ENCODE results near the gene NR6A1.

NR6A1 gene

GRCh38 chr9:124720429-124721108, 50.5 kb downstream of the NR6A1 start:
- no peak for DNase-seq

- DNase-seq, result no peak
Measured at GRCh38 chr9:124718928-124719327, 52.2 kb downstream of the NR6A1 start.

GRCh38 chr9:124717597-124717996, 53.5 kb downstream of the NR6A1 start:
- no peak for DNase-seq

DNA sequence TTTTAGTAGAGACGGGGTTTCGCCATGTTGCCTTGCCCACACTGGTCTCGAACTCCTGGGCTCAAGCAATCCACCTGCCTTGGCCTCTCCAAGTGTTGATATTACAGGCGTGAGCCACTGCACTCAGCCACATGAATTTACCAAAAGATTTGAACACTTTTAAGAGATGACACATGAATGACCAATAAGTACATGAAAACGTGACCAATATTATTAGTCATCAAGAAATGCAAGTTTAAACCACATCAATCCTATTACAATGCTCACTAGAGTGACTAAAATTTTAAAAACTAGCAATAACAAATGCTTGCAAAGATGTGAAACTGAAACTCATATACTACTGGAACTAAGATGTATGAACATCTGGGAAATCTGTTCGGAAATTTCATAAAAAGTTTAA, 54.3 kb downstream of the NR6A1 start:
- no peak for DNase-seq

DNA sequence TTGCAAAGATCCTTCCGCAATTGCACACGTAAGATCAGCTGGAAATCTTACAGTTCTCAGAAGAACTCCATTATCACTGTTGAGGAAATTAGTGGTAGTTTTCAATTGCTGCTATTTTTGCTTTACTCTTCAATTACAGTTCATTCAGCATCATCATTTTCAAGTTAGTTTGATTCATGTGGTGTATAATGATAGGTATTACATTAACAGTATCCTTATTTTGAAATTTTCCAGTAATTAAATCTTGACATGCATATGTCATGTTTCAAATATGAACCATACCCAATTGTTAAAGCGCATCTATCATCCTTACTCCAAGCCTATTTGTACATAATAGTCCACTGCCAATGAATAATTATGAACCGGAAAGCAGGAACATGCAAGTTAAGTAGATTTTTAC, 60.3 kb downstream of the NR6A1 start:
- DNase-seq, result no peak

- DNase-seq, result no peak
Measured at GRCh38 chr9:124709292-124709690, 61.8 kb downstream of the NR6A1 start.

DNA sequence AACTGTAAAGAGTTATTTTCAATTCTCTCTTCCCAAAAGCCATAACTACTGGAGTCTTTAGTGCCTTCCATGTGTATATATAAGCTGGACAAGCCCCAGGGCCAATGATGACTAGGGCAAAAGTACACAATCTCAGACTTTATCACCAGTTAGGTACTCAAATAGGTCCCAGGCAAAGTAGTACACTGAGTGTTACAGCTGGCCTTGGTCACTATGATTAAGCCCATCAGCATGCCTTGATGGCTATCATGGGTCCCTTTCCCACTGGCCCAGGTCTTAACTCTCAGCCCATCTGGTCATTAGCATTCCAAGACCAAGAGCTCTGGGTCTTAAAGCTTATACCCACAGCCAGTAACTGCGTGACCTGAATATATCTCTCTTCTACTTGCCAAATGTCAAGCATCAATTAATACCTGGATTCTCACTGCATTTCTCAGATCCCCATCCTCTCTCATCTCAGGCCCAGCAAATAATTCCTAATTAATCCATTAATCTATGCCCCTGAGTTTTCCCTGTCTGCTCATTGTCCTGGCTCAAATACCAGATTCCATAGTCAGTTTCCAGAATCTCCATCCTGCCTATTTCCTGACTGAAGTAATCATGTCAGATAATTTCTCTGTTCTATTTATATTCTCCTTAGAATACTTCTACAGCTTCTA, 62.3 kb downstream of the NR6A1 start:
- DNase-seq, result no peak

- no peak for DNase-seq
Measured at GRCh38 chr9:124708074-124708473, 63.0 kb downstream of the NR6A1 start.

- no peak for DNase-seq
Measured at GRCh38 chr9:124707666-124708065, 63.4 kb downstream of the NR6A1 start.

DNA sequence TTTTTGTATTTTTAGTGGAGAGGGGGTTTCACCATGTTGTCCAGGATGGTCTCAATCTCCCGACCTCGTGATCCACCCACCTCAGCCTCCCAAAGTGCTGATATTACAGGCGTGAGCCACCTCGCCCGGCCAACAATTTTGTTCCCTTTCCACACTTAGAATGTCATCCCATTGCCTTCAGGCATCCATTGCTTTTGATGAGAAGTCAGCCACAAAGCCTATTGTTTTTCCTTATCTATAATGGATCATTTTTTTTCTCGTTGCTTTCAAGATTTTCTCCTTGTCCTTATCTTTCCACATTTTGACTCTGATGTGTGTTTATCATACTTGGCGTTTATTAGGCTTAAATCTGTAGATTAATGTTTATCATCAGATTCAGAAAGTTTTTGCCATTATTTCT, 64.4 kb downstream of the NR6A1 start:
- no peak for DNase-seq

DNA sequence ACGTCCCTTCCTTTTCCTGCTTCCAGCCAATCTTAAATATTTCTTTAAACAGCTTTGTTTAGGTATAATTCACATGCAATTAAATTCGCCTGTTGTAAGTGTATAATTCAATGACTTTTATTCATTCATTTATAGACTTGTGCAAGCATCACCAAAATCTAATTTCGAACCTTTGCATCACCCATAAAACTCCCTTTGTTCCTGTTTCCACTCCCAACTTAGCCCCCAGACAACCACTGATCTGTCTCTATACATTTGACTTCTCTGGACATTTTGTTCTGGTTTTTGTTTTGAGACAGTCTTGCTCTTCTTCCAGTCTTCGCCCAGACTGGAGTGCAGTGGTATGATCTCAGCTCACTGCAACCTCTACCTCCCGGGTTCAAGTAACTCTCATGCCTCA, 71.5 kb downstream of the NR6A1 start:
- no peak for DNase-seq

- DNase-seq, result no peak
Measured at GRCh38 chr9:124698265-124698664, 72.8 kb downstream of the NR6A1 start.

DNA sequence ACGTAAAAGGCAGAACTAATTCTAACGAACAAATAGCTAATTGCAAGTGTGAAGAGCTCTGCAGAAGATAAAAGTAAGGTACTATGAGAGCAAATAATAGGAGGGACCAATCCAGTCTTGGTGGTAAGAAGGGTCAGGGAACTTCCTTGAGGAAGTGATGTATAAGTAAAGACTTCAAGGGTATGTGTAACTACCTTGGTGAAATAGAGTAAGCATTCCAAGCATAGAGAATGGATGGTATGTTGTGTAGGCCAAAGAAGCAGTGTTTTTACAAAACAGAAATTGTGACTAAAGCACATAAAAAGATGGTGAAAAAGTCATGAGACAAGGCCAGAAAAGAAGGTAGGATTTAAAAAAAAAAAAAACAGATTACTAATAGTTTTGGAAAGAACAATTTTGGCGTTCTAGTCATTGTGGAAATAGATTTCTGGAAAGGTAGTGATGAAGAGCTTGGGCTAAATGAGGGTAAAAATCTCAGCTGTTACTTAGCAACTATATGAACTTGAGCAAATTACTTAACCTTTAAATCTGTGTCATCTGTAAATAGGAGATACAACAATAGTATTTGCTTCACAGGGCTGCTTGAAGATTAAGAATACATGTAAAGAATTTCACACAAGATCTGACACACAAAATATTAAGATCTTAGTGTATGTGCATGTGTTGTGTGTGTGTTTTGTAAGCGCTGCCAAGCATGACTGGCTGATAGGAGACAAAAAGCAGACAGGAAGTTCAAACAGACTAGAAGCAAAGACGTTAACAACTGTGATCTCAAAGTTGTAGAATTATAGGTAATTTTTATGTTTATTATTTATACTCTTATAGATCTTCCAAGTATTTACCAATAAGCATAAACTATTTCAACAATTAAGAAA, 73.5 kb downstream of the NR6A1 start:
- no peak for DNase-seq

GRCh38 chr9:124696101-124696500, 75.0 kb downstream of the NR6A1 start:
- DNase-seq, result no peak

GRCh38 chr9:124695280-124695890, 75.7 kb downstream of the NR6A1 start:
- no peak for DNase-seq

- no peak for DNase-seq
Measured at GRCh38 chr9:124694414-124695279, 76.5 kb downstream of the NR6A1 start.

DNA sequence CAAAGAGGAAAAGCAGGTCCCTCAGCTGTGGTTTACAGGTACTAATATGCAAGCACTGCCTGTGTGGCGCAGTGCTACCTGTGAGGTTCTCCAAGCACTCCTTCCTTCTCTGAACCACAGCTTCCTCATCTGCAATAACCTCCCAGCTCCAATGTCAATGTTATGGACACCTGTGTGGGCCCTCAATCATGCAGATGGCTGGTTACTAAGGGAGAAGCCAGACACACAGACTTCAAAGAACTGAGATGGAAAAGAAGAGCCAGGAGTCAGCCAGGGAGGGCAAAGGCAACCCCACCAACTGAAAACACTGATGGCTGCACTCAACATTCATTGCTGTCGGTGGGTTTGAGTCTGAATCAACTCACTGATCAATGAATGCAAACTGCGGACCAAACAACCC, 77.7 kb downstream of the NR6A1 start:
- no peak for DNase-seq

DNA sequence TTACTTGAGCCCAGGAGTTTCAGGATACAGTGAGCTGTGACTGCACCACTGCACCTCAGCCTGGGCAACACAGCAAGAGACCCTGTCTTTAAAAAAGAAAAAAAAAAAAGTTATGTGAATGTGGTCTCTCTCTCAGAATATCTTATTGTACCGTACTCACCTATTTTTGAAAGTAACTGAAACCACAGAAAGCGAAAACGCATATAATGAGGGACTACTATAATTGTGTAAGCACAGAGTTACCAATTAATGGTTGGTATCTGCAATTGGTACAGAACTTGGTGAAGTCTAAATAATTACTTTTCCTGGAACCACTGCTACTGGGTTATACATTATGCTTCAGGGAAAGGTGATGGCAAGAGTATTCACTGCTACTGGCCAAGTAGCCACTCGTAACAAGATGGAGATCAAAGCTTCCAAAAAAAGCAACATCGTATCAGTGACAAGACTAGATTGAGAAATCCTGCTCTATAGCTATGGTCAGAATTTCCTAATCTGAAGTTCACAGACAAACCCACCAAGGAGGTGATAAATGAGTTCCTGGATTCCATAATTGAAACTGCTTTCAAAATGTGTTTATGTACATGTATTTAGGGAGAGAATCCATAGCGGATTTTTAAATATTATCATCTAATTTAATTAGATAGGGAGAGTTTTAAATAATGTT, 82.7 kb downstream of the NR6A1 start:
- DNase-seq, result no peak

- DNase-seq, result no peak
Measured at GRCh38 chr9:124686918-124687317, 84.2 kb downstream of the NR6A1 start.

GRCh38 chr9:124685217-124685616, 85.9 kb downstream of the NR6A1 start:
- no peak for DNase-seq

DNA sequence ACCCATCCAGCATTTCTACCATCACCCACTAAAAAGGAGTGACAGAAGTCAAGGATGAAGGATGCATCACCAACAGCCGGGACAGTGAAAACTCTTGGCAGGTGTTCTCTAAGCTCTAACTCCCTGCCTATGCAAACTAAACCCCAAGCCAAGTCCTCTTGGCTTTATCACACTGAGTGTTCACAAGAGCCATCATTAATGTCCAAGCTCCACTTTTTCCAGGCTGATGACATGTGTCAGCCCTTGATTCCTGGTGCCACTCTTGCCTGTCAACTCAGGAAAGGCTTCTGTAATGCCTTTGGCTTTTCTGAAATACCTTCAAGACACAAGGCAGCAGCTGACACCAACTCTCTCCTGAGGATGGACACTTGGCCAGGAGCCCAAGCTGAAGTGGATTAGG, 86.9 kb downstream of the NR6A1 start:
- no peak for DNase-seq

DNA sequence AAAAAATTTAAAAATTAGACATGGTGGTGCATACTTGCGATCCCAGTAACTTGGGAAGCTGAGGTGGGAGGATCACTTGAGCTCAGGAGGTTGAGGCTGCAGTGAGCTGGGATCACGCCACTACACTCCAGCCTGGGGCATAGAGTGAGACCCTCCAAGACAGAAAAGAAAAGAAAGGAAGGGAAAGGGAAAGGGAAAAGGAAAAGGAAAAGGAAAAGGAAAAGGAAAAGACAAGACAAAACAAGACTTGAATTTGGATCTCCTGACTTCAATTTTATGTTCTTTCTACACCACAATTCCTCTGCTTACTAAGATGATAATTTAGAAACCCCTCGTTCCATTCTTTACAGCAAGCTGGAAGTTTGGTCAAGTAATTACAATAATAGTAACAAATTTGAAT, 88.1 kb downstream of the NR6A1 start:
- no peak for DNase-seq
